Natural killer cell (primary cell): ENCODE measurements around the gene ADAP1. TPM values are rescaled to one million over a fixed set of nuclear protein-coding genes. Genes with fewer than 3 reads are reported as not detected.

Experiments
- ATAC-seq, 3 donors: fragments of 150-1000 bp in 2 of 3; fragments of 200-7000 bp in 1 of 3; cut with Tn5 transposase; 1 replicate in 1 of 3; 2 replicates in 2 of 3; pipeline ENCODE4 v1.10.0; 2021; ENCODE audit warnings: mild to moderate bottlenecking in 2 of 3, moderate library complexity in 2 of 3
- DNase-seq, 2 donors: peaks; one replicate each; pipeline versions ENCODE4 v3.0.0 to v3.0.0-alpha.2; 2013 to 2021; ENCODE audit warnings: mixed read lengths in 1 of 2
- H3K27ac ChIP-seq: one replicate; pipeline ENCODE4 v1.5.1; 2013; ENCODE audit warnings: mild to moderate bottlenecking, low read length
- H3K27me3 ChIP-seq: one replicate; pipeline ENCODE4 v1.6.1; 2013; ENCODE audit warnings: low read length; ENCODE audit not compliant: control insufficient read depth, insufficient read depth
- H3K36me3 ChIP-seq: one replicate; pipeline ENCODE4 v1.6.1; 2013; ENCODE audit warnings: low read length; ENCODE audit not compliant: control insufficient read depth, insufficient read depth
- H3K4me1 ChIP-seq: one replicate; pipeline ENCODE4 v1.6.1; 2013; ENCODE audit warnings: low read length; ENCODE audit not compliant: control insufficient read depth, insufficient read depth
- H3K4me3 ChIP-seq: one replicate; pipeline ENCODE4 v1.5.1; 2013; ENCODE audit warnings: low read length
- H3K9me3 ChIP-seq: one replicate; pipeline ENCODE4 v1.6.1; 2013; ENCODE audit warnings: low read length; ENCODE audit not compliant: control insufficient read depth, insufficient read depth
- H3K27ac Mint-ChIP-seq, 2 donors: one replicate each; pipeline ENCODE4 v1.8.0; 2022; ENCODE audit warnings: mild to moderate bottlenecking in 2 of 2, mixed read lengths in 2 of 2, moderate library complexity in 1 of 2
- H3K27me3 Mint-ChIP-seq, 2 donors: one replicate each; pipeline ENCODE4 v1.8.0; 2022; ENCODE audit warnings: low read depth in 2 of 2, mixed read lengths in 2 of 2
- H3K36me3 Mint-ChIP-seq: one replicate; pipeline ENCODE4 v1.8.0; 2022; ENCODE audit warnings: mixed read lengths
- H3K4me1 Mint-ChIP-seq, 2 donors: one replicate each; pipeline ENCODE4 v1.8.0; 2022; ENCODE audit warnings: mixed read lengths in 2 of 2
- H3K4me3 Mint-ChIP-seq: one replicate; pipeline ENCODE4 v1.8.0; 2022; ENCODE audit warnings: mild to moderate bottlenecking, moderate library complexity, mixed read lengths
- H3K9me3 Mint-ChIP-seq, 2 donors: one replicate each; pipeline ENCODE4 v1.8.0; 2022; ENCODE audit warnings: mixed read lengths in 2 of 2
- WGBS: methylation state at CpG from one replicate; pipeline ENCODE4 v1.1.7; 2013; ENCODE audit warnings: missing lambda C conversion rate; ENCODE audit not compliant: insufficient coverage; 5-methylcytosine and 5-hydroxymethylcytosine counted together
- intact Hi-C: fragments of 100-400 bp; cut with micrococcal nuclease; formaldehyde crosslinking; loops from one replicate; pipeline ENCODE4 v1.14.2; 2022
- total RNA-seq, 4 donors: library from RNA; stranded (reverse); fragments of 120-200 nt in 1 of 4; gene quantifications; one replicate each; pipeline versions ENCODE4 v1.2.3 to v1.2.4, GENCODE V29; 2013 to 2022
- TF ChIP-seq, protein P1 (sequence below): fragments of 200-600 bp; IDR thresholded peaks from one replicate; pipeline ENCODE4 v1.8.0; 2022; ENCODE audit warnings: antibody characterized with exemption

ADAP1 gene
- total RNA-seq, 3 donors from 2014 or later (not counting 1 experiment from before 2014, with no cell fraction given): 87.2 to 117 (median 89.2) TPM

DNA sequence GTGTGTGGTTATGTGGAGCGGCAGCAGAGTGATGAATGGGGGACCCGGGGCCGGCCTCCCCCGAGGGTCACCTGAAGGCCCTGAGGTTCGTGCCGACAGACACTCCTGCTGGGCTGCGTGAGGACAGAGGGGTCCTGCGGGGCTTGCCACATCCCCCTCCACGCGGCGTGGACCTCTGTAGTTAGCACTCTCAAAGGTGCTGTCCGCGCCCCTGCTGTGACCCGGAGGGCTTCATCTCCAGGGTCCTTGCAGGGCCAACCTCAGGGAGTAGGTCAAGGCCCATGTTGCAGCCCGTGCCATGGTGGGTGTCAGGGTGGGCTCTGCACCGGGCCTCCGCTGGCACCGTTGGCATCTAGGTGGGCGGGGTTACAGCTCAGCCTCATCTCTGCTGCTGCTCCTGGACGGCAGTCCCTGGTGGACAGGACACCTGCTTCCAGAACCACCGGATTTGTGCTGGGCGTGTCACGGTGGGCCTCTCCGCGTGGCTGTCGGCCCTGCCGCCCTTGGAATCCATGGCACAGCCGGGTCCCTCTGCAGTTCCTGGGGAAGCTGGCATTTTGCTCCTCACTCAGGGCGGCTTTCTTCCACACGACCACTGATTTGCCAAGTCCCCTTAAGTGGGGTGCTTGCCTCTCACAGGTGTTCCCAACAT lies 97.9 kb downstream of the ADAP1 start:
- Histone ChIP-seq H3K27me3 (no peaks in the 10 kb centered on the region), H3K4me1 (no peaks in the 10 kb centered on the region), H3K4me3 (no peak overlapping the region), H3K9me3 (no peaks in the 10 kb centered on the region), H3K36me3 (peaks cover 45% of the 10 kb centered on the region), H3K27ac (no peak overlapping the region)
- Mint-ChIP-seq H3K4me1 (peaks cover 0 to 4% of the 10 kb centered on the region in 2 donors), H3K4me3 (no peak overlapping the region), H3K27me3 (no peaks in the 10 kb centered on the region), H3K9me3 (no peaks in the 10 kb centered on the region), H3K27ac (no peak overlapping the region), H3K36me3 (peaks cover 7% of the 10 kb centered on the region)
- ATAC-seq: no peak
- TF ChIP-seq, protein P1, sequence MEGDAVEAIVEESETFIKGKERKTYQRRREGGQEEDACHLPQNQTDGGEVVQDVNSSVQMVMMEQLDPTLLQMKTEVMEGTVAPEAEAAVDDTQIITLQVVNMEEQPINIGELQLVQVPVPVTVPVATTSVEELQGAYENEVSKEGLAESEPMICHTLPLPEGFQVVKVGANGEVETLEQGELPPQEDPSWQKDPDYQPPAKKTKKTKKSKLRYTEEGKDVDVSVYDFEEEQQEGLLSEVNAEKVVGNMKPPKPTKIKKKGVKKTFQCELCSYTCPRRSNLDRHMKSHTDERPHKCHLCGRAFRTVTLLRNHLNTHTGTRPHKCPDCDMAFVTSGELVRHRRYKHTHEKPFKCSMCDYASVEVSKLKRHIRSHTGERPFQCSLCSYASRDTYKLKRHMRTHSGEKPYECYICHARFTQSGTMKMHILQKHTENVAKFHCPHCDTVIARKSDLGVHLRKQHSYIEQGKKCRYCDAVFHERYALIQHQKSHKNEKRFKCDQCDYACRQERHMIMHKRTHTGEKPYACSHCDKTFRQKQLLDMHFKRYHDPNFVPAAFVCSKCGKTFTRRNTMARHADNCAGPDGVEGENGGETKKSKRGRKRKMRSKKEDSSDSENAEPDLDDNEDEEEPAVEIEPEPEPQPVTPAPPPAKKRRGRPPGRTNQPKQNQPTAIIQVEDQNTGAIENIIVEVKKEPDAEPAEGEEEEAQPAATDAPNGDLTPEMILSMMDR: no peak
- 96% methylated on average over 30 of the region's 30 CpGs for WGBS
- intact Hi-C loops: no loop called here
- no peak for DNase-seq

DNA sequence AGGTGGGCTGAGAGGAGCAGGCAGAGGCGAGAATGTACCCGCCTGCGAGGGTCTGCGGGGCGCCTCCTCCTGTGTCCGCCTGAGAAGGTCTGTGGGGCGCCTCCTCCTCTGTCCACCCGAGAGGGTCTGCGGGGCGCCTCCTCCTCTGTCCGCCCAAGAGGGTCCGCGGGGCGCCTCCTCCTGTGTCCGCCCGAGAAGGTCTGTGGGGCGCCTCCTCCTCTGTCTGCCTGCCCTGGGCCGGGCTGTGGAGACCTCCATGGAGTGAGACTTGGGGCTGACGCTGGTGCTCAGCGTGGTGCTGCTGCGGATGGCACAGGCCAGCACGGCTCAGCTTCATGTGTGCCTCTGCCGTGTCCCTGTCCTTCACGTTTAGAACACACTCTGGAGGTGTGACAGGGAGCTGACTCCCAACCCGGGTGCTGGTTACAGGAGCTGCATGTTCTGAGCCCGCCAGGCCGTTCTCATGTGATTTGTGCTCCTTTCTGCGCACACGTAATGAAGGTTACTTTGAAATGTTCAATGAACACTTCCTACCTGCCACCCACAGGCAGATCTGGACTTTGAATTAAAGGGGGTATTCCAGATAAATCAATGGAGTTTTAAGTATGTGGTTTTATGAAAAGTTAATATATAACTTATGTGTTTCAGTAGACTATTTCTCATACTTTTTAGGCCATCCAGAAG lies 98.7 kb downstream of the ADAP1 start:
- no peak overlapping the region for H3K27ac Mint-ChIP-seq
- Histone ChIP-seq H3K27me3 (no peaks in the 10 kb centered on the region), H3K4me1 (no peaks in the 10 kb centered on the region), H3K27ac (no peak overlapping the region), H3K9me3 (no peaks in the 10 kb centered on the region), H3K4me3 (no peak overlapping the region), H3K36me3 (peaks cover 39% of the 10 kb centered on the region)
- H3K4me3 Mint-ChIP-seq: no peak overlapping the region
- H3K36me3 Mint-ChIP-seq: no peaks in the 10 kb centered on the region
- DNase-seq: no peak
- intact Hi-C loops: no loop called here
- H3K9me3 Mint-ChIP-seq: no peaks in the 10 kb centered on the region
- ATAC-seq: no peak
- TF ChIP-seq, protein P1: no peak
- H3K27me3 Mint-ChIP-seq: no peaks in the 10 kb centered on the region
- 97% methylated on average over 27 of the region's 29 CpGs for WGBS
- peaks cover 0 to 4% of the 10 kb centered on the region in 2 donors for H3K4me1 Mint-ChIP-seq

DNA sequence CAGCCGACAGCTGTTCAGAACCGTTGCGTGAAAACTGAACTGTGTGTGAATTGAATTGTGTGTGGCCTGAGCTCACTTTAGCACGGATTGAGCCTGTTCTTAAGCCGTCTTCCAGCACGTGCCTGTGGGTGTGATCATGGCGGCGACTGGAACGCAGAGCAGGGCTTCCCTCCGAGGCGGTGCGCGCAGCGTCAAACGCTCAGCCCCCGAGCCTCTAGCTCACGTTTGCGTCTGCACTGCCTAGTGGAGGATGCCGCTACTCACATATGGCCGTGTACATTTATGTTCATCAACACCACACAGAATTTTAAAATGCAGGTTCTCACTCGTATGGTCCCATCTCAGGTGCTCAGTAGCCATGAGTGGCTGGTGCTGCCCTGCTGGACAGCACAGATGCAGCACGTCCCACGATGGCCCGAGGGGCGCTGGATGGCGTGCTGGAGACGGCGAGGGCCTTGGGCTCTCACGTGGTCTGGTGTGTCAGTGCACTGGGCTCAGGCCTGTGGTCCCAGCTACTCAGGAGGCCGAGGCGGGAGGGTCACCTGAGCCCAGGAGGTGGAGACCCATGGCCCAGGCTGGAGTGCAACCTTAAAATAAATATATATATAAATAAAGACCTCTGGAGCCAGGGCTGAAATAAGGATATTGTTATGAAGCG lies 100.2 kb downstream of the ADAP1 start:
- intact Hi-C loops: no loop called here
- ATAC-seq: no peak
- Histone ChIP-seq H3K27ac (no peak overlapping the region), H3K4me3 (no peak overlapping the region), H3K27me3 (no peaks in the 10 kb centered on the region), H3K9me3 (no peaks in the 10 kb centered on the region), H3K36me3 (peaks cover 38% of the 10 kb centered on the region), H3K4me1 (no peaks in the 10 kb centered on the region)
- TF ChIP-seq, protein P1: no peak
- no peaks in the 10 kb centered on the region for H3K27me3 Mint-ChIP-seq
- H3K27ac Mint-ChIP-seq: no peak overlapping the region
- H3K4me1 Mint-ChIP-seq: peaks cover 0 to 2% of the 10 kb centered on the region in 2 donors
- DNase-seq: no peak
- H3K36me3 Mint-ChIP-seq: no peaks in the 10 kb centered on the region
- WGBS: 96% methylated on average over 30 of the region's 32 CpGs
- no peaks in the 10 kb centered on the region for H3K9me3 Mint-ChIP-seq
- no peak overlapping the region for H3K4me3 Mint-ChIP-seq
